HG03025 (cell line): ENCODE results near the gene YIPF1.
"Not testable (repeated sequence)": the region's sequence is repeated elsewhere in the genome, so short reads cannot be mapped to it uniquely, and the experiment has no call there.

Experiments
- ATAC-seq: cut with Tn5 transposase; IDR thresholded peaks from one replicate; pipeline ENCODE4 v1.9.1; 2021; ENCODE audit warnings: mild to moderate bottlenecking, moderate library complexity; ENCODE audit not compliant: unreplicated experiment, low FRiP score

YIPF1 gene

DNA sequence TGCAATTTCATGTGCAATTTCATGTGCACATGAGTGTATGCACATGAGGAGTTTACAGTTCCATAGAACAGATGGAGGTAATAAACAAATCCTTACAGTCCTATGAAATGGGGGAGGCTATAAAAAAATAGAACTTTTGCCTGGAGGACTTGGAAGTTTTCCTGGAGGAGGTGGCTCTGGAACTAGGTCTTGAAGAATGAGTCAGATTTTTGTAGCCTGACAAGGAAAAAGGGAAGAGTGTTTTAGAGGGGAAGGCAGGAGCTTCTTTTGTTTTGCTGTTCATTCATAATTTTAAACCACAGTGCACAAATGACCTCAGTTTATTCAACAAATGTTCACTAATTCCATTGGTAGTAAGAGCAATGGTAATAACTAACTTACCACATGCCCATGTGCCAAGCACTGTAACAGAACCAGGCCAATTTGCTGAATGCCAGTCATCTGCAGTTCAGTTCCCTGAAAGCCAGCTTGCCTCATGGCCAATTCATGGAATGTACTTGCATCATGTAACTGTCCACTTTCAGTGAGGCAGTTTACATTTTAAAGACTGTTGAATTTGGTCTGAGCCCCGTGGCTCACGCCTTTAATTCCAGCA, 7.1 kb upstream of the YIPF1 start:
- no peak for ATAC-seq

DNA sequence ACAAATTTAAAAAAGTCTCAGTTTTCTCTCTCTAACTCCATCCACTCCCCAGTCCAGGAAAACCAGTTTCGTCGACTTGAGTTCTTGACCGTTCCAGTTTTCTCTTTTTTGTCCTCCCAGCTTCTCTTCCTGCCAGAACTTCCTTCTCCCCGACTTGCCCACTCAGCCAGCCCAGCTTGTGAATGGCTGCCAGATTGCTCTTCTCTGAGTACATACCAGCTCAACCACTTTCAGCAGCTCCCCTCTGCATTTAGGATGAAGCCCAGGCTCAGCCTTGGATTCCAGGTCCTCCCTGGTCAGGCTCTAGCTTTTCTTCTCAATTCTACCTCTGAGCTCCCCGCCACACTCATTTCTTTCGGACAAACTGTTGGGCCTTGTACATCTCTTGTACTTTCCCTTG, 5.8 kb upstream of the YIPF1 start:
- ATAC-seq, result no peak

GRCh38 chr1:53894644-53895043, 5.0 kb upstream of the YIPF1 start:
- ATAC-seq, result no peak

DNA sequence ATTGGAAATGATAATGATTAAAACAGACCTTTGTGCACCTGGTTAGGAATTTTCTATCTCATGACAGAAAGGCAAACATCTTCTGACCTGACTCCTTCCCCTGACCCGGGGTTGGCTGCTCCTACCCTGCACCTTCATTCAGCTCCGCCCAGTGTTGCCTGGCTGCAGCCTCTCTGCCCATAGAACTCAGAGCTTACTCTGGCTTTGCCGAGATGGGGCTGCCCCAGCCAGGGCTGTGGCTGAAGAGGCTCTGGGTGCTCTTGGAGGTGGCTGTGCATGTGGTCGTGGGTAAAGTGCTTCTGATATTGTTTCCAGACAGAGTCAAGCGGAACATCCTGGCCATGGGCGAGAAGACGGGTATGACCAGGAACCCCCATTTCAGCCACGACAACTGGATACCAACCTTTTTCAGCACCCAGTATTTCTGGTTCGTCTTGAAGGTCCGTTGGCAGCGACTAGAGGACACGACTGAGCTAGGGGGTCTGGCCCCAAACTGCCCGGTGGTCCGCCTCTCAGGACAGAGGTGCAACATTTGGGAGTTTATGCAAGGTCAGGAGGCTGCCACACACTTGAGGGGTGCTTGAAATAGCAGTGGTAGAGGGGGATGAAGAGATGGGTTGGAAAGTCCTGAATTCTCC, 4.5 kb upstream of the YIPF1 start, which contains the start of gene DIO1:
DIO1 (plus strand) TSS at position 189 of the 638 bp plus-strand sequence; CDS start at position 213, 24 bp downstream.
- ATAC-seq, result no peak

DNA sequence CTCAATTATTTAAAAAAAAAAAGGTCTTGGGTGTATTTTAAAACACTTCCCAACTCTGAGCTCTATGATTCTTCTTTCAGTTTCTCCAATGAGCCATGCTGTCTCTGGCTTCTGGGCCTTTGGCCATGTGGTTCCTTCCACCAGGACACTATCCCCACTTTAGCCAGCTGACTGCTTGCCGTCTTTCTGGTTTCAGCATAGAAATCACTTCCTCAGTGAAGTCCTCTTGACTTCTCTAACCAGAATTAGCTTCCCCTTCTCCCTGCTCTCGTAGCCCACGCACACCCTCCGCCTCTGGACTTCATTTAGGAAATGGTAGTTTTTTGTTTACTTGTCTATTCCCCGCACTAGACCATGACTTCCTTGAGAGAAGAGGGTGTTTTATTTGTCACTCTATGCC, 3.3 kb upstream of the YIPF1 start:
- ATAC-seq, result no peak

GRCh38 chr1:53891678-53892077, 2.1 kb upstream of the YIPF1 start:
- no peak for ATAC-seq

DNA sequence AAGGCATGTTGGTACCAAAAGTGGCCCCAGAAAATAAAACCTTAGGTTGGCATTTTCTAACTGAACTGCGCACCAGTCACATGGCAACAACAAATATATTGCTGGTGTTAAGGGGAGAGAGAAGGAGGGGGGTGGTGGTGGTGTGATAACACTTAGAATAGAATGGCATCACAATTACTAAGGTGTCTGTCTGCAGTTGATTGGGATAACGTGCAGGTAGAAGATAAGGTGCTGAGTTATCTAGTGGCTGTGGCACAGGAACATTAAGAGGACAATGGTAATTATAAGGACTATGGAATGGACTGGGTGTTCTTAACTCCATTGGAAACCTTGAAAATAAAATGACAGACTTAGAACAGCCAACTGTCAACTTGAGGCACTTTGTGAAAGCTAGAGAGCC, 1.4 kb upstream of the YIPF1 start:
- ATAC-seq, result no peak

GRCh38 chr1:53890522-53890941, 935 bp upstream of the YIPF1 start:
- ATAC-seq, result no peak

- ATAC-seq, result no peak
Observed at GRCh38 chr1:53888681-53889080, 916 bp downstream of the YIPF1 start.

- ATAC-seq, result not testable (repeated sequence)
Observed at GRCh38 chr1:53883600-53883999, 6.0 kb downstream of the YIPF1 start.

- ATAC-seq, result not testable (repeated sequence)
Observed at GRCh38 chr1:53881853-53882252, 7.7 kb downstream of the YIPF1 start.

GRCh38 chr1:53878492-53879105, 11.0 kb downstream of the YIPF1 start:
- ATAC-seq, result no peak

DNA sequence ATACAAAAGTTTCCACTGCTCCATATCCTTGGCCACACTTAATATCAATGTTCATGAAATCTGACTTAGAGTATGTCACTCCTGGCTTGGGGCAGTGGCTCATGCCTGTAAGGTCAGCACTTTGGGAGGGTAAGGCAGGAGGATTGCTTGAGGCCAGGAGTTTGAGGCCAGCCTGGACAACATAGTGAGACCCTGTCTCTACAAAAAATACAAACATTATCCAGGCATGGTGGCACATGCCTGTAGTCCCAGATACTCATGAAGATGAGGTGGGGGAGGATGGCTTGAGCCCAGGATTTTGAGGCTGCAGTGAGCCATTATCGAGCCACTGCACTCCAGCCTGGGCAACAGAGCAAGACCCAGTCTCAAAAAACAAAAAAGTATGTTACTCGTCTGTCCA, 14.4 kb downstream of the YIPF1 start:
- ATAC-seq, result not testable (repeated sequence)

GRCh38 chr1:53871773-53872484, 17.7 kb downstream of the YIPF1 start:
- ATAC-seq, result no peak

DNA sequence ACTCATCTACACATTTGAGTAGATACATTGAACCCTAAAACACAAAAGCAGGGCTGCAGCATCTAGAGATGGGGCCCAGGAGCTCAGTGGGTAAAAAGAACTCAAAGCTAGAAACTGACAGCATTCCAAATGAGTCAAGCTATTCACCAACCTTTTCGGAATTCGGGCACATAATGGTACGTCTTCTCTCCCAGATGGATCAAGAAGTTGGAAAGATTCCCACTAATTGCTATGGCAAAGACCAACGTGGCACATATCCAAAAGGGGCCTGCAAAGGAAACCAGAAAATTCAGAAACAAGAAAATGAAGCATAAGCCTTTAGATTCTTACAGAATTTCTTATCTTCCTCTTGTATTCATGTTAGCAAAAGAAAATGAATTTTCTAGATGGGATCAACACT, 18.4 kb downstream of the YIPF1 start:
- no peak for ATAC-seq

GRCh38 chr1:53869454-53870117, 20.0 kb downstream of the YIPF1 start:
- no peak for ATAC-seq

DNA sequence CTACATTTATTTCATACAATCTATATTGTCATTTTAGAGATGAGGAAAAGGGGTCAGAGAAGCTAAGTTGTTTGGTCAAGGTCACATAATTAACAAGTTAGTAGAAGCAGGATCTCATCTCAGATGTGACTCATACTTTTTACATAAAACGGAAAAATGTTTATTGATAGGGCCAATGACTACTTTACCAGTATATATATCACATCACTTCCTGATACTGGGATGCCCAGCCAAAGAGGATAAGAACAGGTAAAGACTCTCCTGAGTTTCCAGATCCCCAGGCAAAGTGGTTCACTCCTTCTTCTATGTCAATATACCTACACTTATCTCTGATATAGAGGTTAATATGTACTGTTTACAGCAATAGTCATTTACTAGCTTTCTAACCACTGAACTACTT, 21.0 kb downstream of the YIPF1 start:
- no peak for ATAC-seq

DNA sequence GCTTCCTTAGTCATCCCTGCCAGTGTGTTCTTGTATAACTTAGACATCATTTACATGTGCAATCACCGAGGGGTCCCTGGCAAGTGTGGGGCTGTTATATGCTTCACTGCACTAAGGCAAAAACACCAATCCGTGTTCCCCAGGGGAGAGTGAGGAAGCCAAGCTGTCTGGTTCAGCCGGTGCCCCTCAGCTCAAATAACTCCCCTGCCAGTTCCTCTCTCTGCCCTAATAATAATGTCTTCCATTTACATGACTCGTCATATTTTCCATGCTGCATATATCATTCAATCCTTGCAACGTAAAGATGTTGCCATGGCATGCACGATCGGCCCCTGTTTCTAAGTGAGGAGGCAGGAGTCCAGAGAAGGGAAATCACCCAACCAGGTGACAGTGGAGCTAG, 27.1 kb downstream of the YIPF1 start:
- ATAC-seq, result no peak

GRCh38 chr1:53860967-53861411, 28.6 kb downstream of the YIPF1 start:
- ATAC-seq, result no peak

DNA sequence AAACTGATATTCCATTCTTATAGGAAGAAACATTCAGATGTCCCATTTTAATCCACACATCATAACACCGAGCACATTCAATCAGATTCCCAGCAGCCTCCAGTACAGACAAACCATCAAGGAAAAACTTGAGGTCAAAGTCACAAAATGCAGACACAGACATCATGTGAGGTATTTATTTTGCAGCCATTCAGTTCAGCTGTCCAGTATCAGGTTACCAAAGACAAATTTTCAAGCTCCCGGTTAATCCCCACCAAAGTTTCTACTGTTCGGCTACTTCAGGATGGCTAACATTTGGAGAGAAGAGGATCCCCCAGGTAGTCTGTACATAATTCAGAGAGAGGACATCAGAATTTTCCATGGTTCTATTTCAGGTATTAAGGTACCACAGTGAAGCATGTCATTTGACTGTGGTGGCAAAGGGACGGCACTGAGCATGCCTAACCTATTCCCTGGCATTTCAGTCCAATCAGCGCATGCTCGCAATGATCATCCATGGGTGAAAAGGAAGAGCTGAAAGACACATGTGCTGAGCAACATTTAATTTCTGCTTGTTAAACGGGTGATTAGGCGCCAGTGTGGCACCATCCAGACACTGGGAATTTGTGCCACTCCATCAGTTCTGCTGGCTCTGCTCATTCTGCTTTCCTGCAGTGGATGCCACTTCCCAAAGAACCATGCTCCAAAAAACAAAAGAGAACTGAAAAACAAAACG, 37.9 kb downstream of the YIPF1 start:
- ATAC-seq, result no peak
